SK-N-SH (cell line): ENCODE results near the gene NTRK2. TPM values are rescaled to one million over a fixed set of nuclear protein-coding genes. Genes with fewer than 3 reads are reported as not detected.
A peak's percentile ranks its signal among the peaks of the same experiment; 100 is the strongest.

ENCODE experiments used
- CTCF ChIP-seq: fragments of 200-600 bp; sonication (generic); IDR thresholded peaks from 2 replicates; pipeline ENCODE4 v1.6.1; 2017; ENCODE audit warnings: antibody characterized with exemption, mild to moderate bottlenecking, moderate library complexity
- EZH2phosphoT487 ChIP-seq: fragments of 200-600 bp; sonication (generic); IDR thresholded peaks from 2 replicates; pipeline ENCODE4 v1.6.1; 2017; ENCODE audit warnings: low read depth, mixed run types, mild to moderate bottlenecking, antibody characterized with exemption, moderate library complexity, borderline replicate concordance
- FOSL2 ChIP-seq: IDR thresholded peaks from 2 replicates; pipeline ENCODE4 v1.4.0; 2012; ENCODE audit warnings: low read depth, mild to moderate bottlenecking, moderate library complexity, borderline replicate concordance
- FOXJ3 ChIP-seq: sonication (generic); formaldehyde crosslinking; IDR thresholded peaks from 2 replicates; pipeline ENCODE4 v1.5.1; 2020; ENCODE audit warnings: mild to moderate bottlenecking, missing genetic modification reagents
- FOXM1 ChIP-seq: IDR thresholded peaks from 2 replicates; pipeline ENCODE4 v1.4.0; 2012; ENCODE audit warnings: low read depth, mild to moderate bottlenecking
- IRF3 ChIP-seq: fragments of 150-350 bp; IDR thresholded peaks from 2 replicates; pipeline ENCODE4 v1.6.1; 2016; ENCODE audit warnings: mild to moderate bottlenecking, low read depth, low read length
- MAX ChIP-seq: IDR thresholded peaks from 2 replicates; pipeline ENCODE4 v1.4.0; 2012; ENCODE audit warnings: low read depth
- NFIC ChIP-seq: IDR thresholded peaks from 2 replicates; pipeline ENCODE4 v1.4.0; 2012; ENCODE audit warnings: borderline replicate concordance
- NRF1 ChIP-seq: IDR thresholded peaks from 2 replicates; pipeline ENCODE4 v1.6.1; 2012; ENCODE audit warnings: low read depth, mild to moderate bottlenecking, low read length
- RAD21 ChIP-seq: IDR thresholded peaks from 2 replicates; pipeline ENCODE4 v1.6.1; 2012; ENCODE audit warnings: mild to moderate bottlenecking, low read length
- RCOR1 ChIP-seq: fragments of 150-350 bp; IDR thresholded peaks from 2 replicates; pipeline ENCODE4 v1.6.1; 2017; ENCODE audit warnings: antibody characterized with exemption, low read length
- REST ChIP-seq: IDR thresholded peaks from 2 replicates; pipeline ENCODE4 v1.6.1; 2012; ENCODE audit warnings: mild to moderate bottlenecking, low read depth, low read length, moderate library complexity
- RFX5 ChIP-seq: IDR thresholded peaks from 2 replicates; pipeline ENCODE4 v1.6.1; 2012; ENCODE audit warnings: mild to moderate bottlenecking, improper control_type of control experiment, low read length
- RXRA ChIP-seq: IDR thresholded peaks from 2 replicates; pipeline ENCODE4 v1.4.0; 2012; ENCODE audit warnings: low read depth, mild to moderate bottlenecking, borderline replicate concordance
- SIN3A ChIP-seq: IDR thresholded peaks from 2 replicates; pipeline ENCODE4 v1.6.1; 2012; ENCODE audit warnings: low read depth, mild to moderate bottlenecking, low read length, moderate library complexity, borderline replicate concordance
- SMC3 ChIP-seq: IDR thresholded peaks from 2 replicates; pipeline ENCODE4 v1.6.1; 2012; ENCODE audit warnings: low read depth, low read length, improper control_type of control experiment
- TCF12 ChIP-seq: IDR thresholded peaks from 2 replicates; pipeline ENCODE4 v1.4.0; 2012
- TEAD4 ChIP-seq: IDR thresholded peaks from 2 replicates; pipeline ENCODE4 v1.4.0; 2012; ENCODE audit warnings: mild to moderate bottlenecking, borderline replicate concordance; ENCODE audit not compliant: insufficient read depth
- USF2 ChIP-seq: fragments of 150-350 bp; IDR thresholded peaks from 2 replicates; pipeline ENCODE4 v1.6.1; 2017; ENCODE audit warnings: antibody characterized with exemption, low read length, low read depth, borderline replicate concordance
- ZBTB33 ChIP-seq: IDR thresholded peaks from 2 replicates; pipeline ENCODE4 v1.4.0; 2012; ENCODE audit warnings: low read depth, borderline replicate concordance
- polyA plus RNA-seq, 3 experiments: library from polyadenylated mRNA; depleted of rRNA; stranded (reverse); fragments of >200 nt; gene quantifications; 2 replicates each; pipeline ENCODE4 v1.2.3, GENCODE V29; 2012

NTRK2 gene
- polyA plus RNA-seq, 1 of the 3 experiments (the other 2 are of a cell fraction) = 0.05 TPM

- TF ChIP-seq REST (no peak), RCOR1 (0 out of 2 replicates have a peak, but pooled peaks have one; percentile 12), SMC3 (peak; percentile 66), IRF3 (no peak), TEAD4 (no peak), CTCF (peak; percentile 93), TCF12 (no peak), FOXJ3 (CRISPR knock-in tag) (no peak), MAX (no peak), ZBTB33 (no peak), RFX5 (no peak), EZH2phosphoT487 (no peak), SIN3A (no peak), RXRA (no peak), RAD21 (peak; percentile 86), NRF1 (no peak), FOXM1 (no peak), USF2 (no peak), NFIC (no peak), FOSL2 (no peak)
These were observed 284.5 kb downstream of the NTRK2 start (continued) for GRCh38 chr9:84953797-84954705.
